A673 (cell line): ENCODE measurements around the gene CNOT2. TPM values are rescaled to one million over a fixed set of nuclear protein-coding genes. Genes with fewer than 3 reads are reported as not detected.
A peak's percentile ranks its signal among the peaks of the same experiment; 100 is the strongest.
"Not testable (repeated sequence)": the region's sequence is repeated elsewhere in the genome, so short reads cannot be mapped to it uniquely, and the experiment has no call there.

Experiments
- BruUV-seq: library from RNA; stranded (reverse); fragments of 400-500 nt; replicated peaks from 2 replicates; lab custom pipeline; 2021; lab: Mats Ljungman, UMichigan
- CTCF ChIA-PET: fragments of 300-600 bp; sonication (Branson Sonifier 250); formaldehyde crosslinking; loops from one replicate; lab custom pipeline; 2022; ENCODE audit warnings: antibody characterized with exemption; lab: Charles Lee
- POLR2A ChIA-PET: fragments of 300-600 bp; sonication (Branson Sonifier 250); formaldehyde crosslinking; loops from one replicate; lab custom pipeline; 2022; ENCODE audit warnings: antibody characterized with exemption; ENCODE audit not compliant: low non-redundant PET; lab: Charles Lee
- DNase-seq: peaks from one replicate; pipeline ENCODE4 v3.0.0-alpha.2; 2015; ENCODE audit warnings: low spot score
- H3K27ac ChIP-seq: fragments of 200-600 bp; sonication (generic); 2 replicates; pipeline ENCODE4 v1.5.1; 2016; ENCODE audit warnings: mixed run types, low read depth, mild to moderate bottlenecking, mixed read lengths, antibody characterized with exemption, low read length; ENCODE audit not compliant: poor library complexity, severe bottlenecking
- H3K27me3 ChIP-seq: fragments of 200-600 bp; sonication (generic); replicated peaks from 2 replicates; pipeline ENCODE4 v1.6.1; 2017; ENCODE audit warnings: mixed run types, low read depth, mild to moderate bottlenecking, mixed read lengths, antibody characterized with exemption, low read length; ENCODE audit not compliant: insufficient read depth, poor library complexity
- H3K36me3 ChIP-seq: fragments of 200-600 bp; sonication (generic); 2 replicates; pipeline ENCODE4 v1.6.1; 2016; ENCODE audit warnings: mixed run types, mild to moderate bottlenecking, mixed read lengths, antibody characterized with exemption, low read length; ENCODE audit not compliant: insufficient read depth, poor library complexity, severe bottlenecking
- H3K4me1 ChIP-seq: fragments of 200-600 bp; sonication (generic); 2 replicates; pipeline ENCODE4 v1.6.1; 2017; ENCODE audit warnings: mixed run types, mild to moderate bottlenecking, mixed read lengths, antibody characterized with exemption, low read length; ENCODE audit not compliant: insufficient read depth, poor library complexity, severe bottlenecking
- H3K4me3 ChIP-seq: fragments of 200-600 bp; sonication (generic); 2 replicates; pipeline ENCODE4 v1.5.1; 2016; ENCODE audit warnings: low read depth, mixed run types, mild to moderate bottlenecking, mixed read lengths, low read length; ENCODE audit not compliant: poor library complexity, severe bottlenecking
- H3K9me3 ChIP-seq: fragments of 200-600 bp; sonication (generic); 2 replicates; pipeline ENCODE4 v1.6.1; 2016; ENCODE audit warnings: mixed run types, low read depth, mild to moderate bottlenecking, mixed read lengths, antibody characterized with exemption, low read length; ENCODE audit not compliant: poor library complexity, severe bottlenecking
- EZH2 ChIP-seq: fragments of 200-600 bp; sonication (generic); IDR thresholded peaks from 2 replicates; pipeline ENCODE4 v1.6.1; 2017; ENCODE audit warnings: borderline replicate concordance, low read depth, mild to moderate bottlenecking, mixed read lengths, antibody characterized with exemption, low read length; ENCODE audit not compliant: poor library complexity, severe bottlenecking
- intact Hi-C: fragments of 100-400 bp; cut with micrococcal nuclease; formaldehyde crosslinking; loops from one replicate; pipeline ENCODE4 v1.10.0; 2022; ENCODE audit not compliant: unreplicated experiment
- total RNA-seq: library from RNA; stranded (reverse); gene quantifications from 2 replicates; pipeline ENCODE4 v1.2.3, GENCODE V29; 2021
- TF ChIP-seq, protein P1 (sequence below): fragments of 300-800, 200-600 bp; sonication (generic); conservative IDR thresholded peaks from 2 replicates; pipeline ENCODE4 v1.5.1; 2017; ENCODE audit warnings: low read depth, mild to moderate bottlenecking, antibody characterized with exemption, low read length, moderate library complexity, mixed read lengths

CNOT2 gene
- total RNA-seq, 1 experiment from 2014 or later = 89.0 TPM

GRCh38 chr12:70290116-70290515, 46.9 kb downstream of the CNOT2 start:
- ChIA-PET CTCF (no interaction called here), POLR2A (no interaction called here)
- peak; percentile 15 for DNase-seq
- no peaks in the 10 kb centered on the region for H3K27me3 ChIP-seq
- H3K27ac ChIP-seq = peak overlapping the region; percentile 40
- no peaks in the 10 kb centered on the region for H3K9me3 ChIP-seq
- intact Hi-C loops = no loop called here
- BruUV-seq = no TSS peak
- H3K4me3 ChIP-seq = no peak overlapping the region
- TF ChIP-seq, protein P1, sequence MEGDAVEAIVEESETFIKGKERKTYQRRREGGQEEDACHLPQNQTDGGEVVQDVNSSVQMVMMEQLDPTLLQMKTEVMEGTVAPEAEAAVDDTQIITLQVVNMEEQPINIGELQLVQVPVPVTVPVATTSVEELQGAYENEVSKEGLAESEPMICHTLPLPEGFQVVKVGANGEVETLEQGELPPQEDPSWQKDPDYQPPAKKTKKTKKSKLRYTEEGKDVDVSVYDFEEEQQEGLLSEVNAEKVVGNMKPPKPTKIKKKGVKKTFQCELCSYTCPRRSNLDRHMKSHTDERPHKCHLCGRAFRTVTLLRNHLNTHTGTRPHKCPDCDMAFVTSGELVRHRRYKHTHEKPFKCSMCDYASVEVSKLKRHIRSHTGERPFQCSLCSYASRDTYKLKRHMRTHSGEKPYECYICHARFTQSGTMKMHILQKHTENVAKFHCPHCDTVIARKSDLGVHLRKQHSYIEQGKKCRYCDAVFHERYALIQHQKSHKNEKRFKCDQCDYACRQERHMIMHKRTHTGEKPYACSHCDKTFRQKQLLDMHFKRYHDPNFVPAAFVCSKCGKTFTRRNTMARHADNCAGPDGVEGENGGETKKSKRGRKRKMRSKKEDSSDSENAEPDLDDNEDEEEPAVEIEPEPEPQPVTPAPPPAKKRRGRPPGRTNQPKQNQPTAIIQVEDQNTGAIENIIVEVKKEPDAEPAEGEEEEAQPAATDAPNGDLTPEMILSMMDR = no peak
- TF ChIP-seq EZH2 = no peak
- peaks cover 4% of the 10 kb centered on the region for H3K4me1 ChIP-seq
- no peaks in the 10 kb centered on the region for H3K36me3 ChIP-seq

DNA sequence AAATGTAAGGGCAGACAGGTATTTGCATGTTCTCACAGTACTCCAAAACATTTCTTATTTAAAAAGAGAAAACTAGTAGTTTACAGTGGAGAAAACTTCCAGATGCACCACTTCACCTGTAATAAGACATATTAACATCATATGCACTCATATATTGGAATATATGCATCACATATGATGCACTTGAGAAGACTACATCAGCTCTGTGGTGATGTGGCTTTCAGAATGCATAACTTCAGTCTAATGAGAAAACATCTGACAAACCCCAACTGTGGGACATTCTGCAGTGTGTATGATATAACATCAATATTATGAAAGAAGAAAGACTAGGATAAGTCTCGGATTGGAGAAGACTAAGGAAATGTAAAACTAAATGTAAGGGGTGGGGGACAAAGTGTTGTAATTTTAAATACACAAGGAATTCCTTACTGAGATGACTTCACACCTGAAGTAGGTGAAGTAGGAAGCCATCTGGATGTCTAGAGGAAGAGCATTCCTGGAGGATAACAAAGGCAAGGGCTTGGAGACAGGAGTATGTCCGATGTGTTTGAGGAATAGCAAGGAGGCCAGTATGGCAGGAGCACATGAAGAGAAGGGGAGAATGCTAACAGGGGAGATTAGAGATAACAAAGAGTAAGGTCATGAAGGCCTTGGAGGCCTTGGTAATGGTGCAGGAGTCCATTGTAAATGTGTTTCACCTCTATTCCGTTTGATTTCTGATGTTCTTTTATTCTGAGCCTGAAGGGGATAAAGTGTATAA, 49.0 kb downstream of the CNOT2 start:
- H3K4me1 ChIP-seq = peaks cover 4% of the 10 kb centered on the region
- POLR2A ChIA-PET = no interaction called here
- no peaks in the 10 kb centered on the region for H3K9me3 ChIP-seq
- TF ChIP-seq EZH2 = no peak
- TF ChIP-seq, protein P1 = no peak
- H3K27me3 ChIP-seq = no peaks in the 10 kb centered on the region
- no peaks in the 10 kb centered on the region for H3K36me3 ChIP-seq
- DNase-seq = no peak
- H3K27ac ChIP-seq = no peak overlapping the region
- no TSS peak for BruUV-seq
- CTCF ChIA-PET = no interaction called here
- no peak overlapping the region for H3K4me3 ChIP-seq
- intact Hi-C loops = no loop called here

DNA sequence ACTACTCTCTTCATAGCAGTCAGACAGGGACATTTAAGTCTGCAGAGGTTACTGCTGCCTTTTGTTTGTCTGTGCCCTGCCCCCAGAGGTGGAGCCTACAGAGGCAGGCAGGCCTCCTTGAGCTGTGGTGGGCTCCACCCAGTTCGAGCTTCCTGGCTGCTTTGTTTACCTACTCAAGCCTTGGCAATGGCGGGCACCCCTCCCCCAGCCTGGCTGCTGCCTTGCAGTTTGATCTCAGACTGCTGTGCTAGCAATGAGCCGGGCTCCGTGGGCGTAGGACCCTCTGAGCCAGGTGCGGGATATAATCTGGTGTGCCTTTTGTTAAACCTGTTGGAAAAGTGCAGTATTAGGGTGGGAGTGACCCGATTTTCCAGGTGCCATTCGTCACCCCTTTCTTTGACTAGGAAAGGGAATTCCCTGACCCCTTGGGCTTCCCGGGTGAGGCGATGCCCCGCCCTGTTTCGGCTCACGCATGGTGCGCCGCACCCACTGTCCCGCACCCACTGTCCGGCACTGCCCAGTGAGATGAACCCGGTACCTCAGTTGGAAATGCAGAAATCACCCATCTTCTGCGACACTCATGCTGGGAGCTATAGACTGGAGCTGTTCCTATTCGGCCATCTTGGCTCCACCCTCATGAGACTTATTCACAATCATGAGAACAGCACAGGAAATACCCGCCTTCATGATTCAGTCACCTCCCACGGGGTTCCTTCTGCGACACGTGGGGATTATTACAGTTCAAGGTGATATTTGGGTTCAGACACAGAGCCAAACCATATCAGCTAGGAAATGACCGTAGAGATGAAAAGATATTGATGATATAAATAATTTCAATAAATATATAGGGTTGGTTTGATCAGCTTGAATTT, 61.7 kb downstream of the CNOT2 start:
- H3K27me3 ChIP-seq, intact Hi-C loops, H3K9me3 ChIP-seq, BruUV-seq, H3K4me1 ChIP-seq, H3K27ac ChIP-seq, POLR2A ChIA-PET, H3K4me3 ChIP-seq, H3K36me3 ChIP-seq: not testable (repeated sequence)
- CTCF ChIA-PET = interaction anchor here (0.6 kb wide), 1 partner anchor 429 kb away, joined by 4 read pairs; no protein-coding TSS in a partner anchor
- peak; percentile 49 for DNase-seq
